Measurements from ENCODE around the gene SPATA16.
"Not testable (repeated sequence)": the region's sequence is repeated elsewhere in the genome, so short reads cannot be mapped to it uniquely, and the experiment has no call there.

The SPATA16 gene

DNA sequence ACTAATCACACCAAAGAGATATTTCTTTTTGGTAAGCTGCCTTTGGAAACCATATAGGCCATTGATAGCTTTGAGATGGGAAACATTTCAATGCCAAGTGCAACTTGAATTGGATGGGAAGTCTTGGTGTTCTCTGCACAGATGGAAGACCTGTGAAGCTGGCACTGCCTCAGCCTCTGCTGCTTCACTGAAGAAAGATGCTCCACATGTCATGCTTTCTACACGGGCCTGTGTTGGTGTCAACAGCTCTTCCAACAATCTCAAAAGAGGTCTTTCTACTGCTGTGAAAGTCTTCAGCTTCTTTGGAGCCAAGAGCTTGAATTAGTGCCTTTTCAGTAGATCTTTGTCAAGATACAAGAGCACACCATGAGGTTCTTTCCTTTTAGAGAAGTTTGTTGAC is 169.0 kb downstream of the SPATA16 start:
- H3K27me3 Mint-ChIP-seq = no peaks in the 10 kb centered on the region
- H3K4me1 Mint-ChIP-seq (ENCODE audit: low read depth) = no peaks in the 10 kb centered on the region
- no peaks in the 10 kb centered on the region for H3K9me3 Mint-ChIP-seq
- H3K27ac Mint-ChIP-seq = no peak overlapping the region
- no peak overlapping the region for H3K4me3 Mint-ChIP-seq
- H3K36me3 Mint-ChIP-seq (ENCODE audit: low read depth) = no peaks in the 10 kb centered on the region

DNA sequence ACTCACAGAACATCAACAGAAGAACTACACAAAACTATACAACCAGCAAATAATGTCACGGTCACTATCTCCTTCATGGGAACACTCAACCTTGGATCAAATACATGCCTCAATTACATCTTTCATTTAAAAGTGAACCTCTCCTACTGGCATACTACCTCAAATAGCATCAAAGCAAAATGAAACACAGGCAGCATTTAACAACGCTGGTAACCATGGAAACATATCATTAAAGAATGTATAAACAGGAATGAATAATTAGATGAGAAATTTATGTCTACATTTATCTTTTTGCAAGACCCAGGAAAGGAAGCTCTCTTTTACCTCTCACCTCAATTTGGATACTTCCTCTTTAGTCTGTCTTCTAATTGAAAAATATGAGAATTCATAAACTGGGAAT is 172.4 kb downstream of the SPATA16 start:
- H3K27me3 Mint-ChIP-seq = no peaks in the 10 kb centered on the region
- H3K4me3 Mint-ChIP-seq = no peak overlapping the region
- H3K36me3 Mint-ChIP-seq (ENCODE audit: low read depth) = no peaks in the 10 kb centered on the region
- no peaks in the 10 kb centered on the region for H3K4me1 Mint-ChIP-seq (ENCODE audit: low read depth)
- no peak overlapping the region for H3K27ac Mint-ChIP-seq
- H3K9me3 Mint-ChIP-seq = no peaks in the 10 kb centered on the region

DNA sequence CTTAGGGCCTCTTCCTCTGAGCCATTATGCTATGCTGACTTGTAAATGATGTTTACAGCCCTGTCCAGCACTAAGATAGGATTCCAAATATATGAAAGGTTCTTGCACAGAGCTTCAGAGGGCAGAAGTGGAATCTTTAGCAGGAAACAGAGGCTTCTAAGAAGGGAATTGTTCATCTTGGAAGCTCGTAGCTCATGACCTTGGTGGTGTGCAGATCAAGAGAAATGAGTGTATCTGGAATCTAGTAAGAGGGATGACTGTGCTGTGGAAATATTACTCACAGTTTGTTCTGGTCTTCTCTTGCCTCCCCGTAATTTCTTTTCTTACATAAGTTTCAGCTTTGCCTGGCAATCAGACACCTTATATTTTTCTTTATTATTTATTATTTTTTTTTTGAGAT is 175.8 kb downstream of the SPATA16 start:
- H3K9me3 Mint-ChIP-seq = no peaks in the 10 kb centered on the region
- no peaks in the 10 kb centered on the region for H3K27me3 Mint-ChIP-seq
- no peaks in the 10 kb centered on the region for H3K36me3 Mint-ChIP-seq (ENCODE audit: low read depth)
- no peak overlapping the region for H3K27ac Mint-ChIP-seq
- no peak overlapping the region for H3K4me3 Mint-ChIP-seq
- no peaks in the 10 kb centered on the region for H3K4me1 Mint-ChIP-seq (ENCODE audit: low read depth)

DNA sequence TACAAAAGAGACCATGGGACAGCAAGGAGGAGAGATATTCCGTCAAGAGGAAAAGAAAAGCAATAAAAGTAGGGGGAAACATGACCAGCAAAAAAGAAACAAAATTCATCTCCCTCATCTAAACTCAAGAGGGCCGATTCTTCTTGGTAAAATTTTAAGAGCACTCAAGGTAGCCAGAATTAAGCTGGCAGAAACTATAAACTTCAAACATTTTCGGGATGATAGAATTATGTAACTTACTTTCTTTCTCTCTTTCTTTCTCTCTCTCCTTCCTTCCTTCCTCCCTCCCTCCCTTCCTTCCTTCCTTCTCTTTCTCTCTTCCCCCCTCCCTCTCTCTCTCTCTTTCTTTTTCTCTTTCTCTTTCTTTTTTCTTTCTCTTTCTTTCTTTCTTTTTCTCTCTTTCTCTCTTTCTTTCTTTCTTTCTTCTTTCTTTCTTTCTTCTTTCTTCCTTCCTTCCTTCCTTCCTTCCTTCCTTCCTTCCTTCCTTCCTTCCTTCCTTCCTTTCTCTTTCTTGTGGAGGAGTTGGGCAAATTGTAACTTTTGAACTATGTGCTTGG is 180.3 kb downstream of the SPATA16 start:
- H3K27ac Mint-ChIP-seq, H3K4me3 Mint-ChIP-seq: not testable (repeated sequence)

DNA sequence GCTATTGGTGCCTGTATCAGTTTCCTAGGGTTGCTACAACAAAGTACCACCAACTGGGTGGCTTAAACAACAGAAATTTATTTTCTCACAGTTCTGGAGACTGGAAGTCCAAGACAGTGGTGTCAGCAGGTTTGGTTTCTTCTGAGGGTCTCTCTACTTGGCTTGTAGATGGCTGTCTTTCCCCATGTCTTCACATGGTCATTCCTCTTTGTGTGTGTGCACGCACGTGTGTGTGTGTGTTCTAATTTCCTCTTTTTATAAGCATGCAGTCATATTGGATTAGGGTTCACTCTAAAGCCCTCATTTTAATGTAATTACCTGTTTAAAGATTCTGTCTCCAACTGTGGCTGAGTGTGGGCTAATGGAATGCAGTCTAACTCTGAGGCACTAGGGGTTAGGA is 182.5 kb downstream of the SPATA16 start:
- H3K27me3 Mint-ChIP-seq = no peaks in the 10 kb centered on the region
- H3K4me3 Mint-ChIP-seq = no peak overlapping the region
- H3K9me3 Mint-ChIP-seq = no peaks in the 10 kb centered on the region
- no peak overlapping the region for H3K27ac Mint-ChIP-seq
- no peaks in the 10 kb centered on the region for H3K4me1 Mint-ChIP-seq (ENCODE audit: low read depth)
- no peaks in the 10 kb centered on the region for H3K36me3 Mint-ChIP-seq (ENCODE audit: low read depth)

More for the DNA sequence above, 180.3 kb downstream of the SPATA16 start:
- not testable (repeated sequence) for H3K9me3 Mint-ChIP-seq; H3K36me3 Mint-ChIP-seq (ENCODE audit: low read depth); H3K4me1 Mint-ChIP-seq (ENCODE audit: low read depth); H3K27me3 Mint-ChIP-seq

DNA sequence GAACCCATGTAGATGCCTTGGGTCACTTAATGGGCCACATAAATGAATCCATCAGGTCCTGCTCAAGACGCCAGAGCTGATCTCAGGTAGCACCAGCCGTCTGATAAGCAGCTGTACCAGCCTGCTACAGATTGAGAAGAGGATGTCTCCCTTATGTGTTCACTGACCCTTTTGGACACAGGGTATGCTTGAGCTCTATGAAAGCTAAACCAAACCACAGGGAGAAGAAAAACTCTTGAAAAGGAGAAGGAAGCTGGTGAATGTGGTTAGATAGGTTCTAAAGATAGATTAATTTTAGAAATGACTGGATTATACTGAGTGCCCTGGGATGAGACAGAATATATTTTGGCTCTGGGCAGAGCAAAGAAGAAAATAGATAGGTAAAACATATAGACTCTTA is 187.5 kb downstream of the SPATA16 start:
- H3K9me3 Mint-ChIP-seq = no peaks in the 10 kb centered on the region
- H3K4me1 Mint-ChIP-seq (ENCODE audit: low read depth) = no peaks in the 10 kb centered on the region
- H3K4me3 Mint-ChIP-seq = no peak overlapping the region
- H3K27me3 Mint-ChIP-seq = no peaks in the 10 kb centered on the region
- no peaks in the 10 kb centered on the region for H3K36me3 Mint-ChIP-seq (ENCODE audit: low read depth)
- no peak overlapping the region for H3K27ac Mint-ChIP-seq

DNA sequence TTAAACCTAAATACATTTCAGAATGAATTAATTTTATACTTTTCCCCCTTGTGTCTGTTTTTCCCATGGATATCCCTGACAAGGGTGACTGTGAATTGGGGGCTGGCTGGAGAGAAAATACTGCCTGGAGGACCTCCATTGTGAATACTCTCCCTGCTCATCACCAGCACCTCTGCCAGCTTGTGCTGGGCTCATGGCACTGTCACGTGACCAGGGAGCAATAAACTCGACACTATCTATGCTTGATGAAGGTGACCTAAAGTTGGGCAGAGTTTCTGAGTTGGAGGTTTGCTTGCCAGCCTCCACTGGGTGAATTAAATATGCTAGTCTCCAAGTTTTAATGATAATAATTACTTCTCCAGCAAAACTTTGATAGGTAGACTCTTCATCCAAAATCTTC is 189.5 kb downstream of the SPATA16 start:
- H3K27ac Mint-ChIP-seq = no peak overlapping the region
- no peaks in the 10 kb centered on the region for H3K27me3 Mint-ChIP-seq
- no peaks in the 10 kb centered on the region for H3K36me3 Mint-ChIP-seq (ENCODE audit: low read depth)
- H3K4me1 Mint-ChIP-seq (ENCODE audit: low read depth) = no peaks in the 10 kb centered on the region
- peaks cover 3% of the 10 kb centered on the region for H3K9me3 Mint-ChIP-seq
- H3K4me3 Mint-ChIP-seq = no peak overlapping the region

DNA sequence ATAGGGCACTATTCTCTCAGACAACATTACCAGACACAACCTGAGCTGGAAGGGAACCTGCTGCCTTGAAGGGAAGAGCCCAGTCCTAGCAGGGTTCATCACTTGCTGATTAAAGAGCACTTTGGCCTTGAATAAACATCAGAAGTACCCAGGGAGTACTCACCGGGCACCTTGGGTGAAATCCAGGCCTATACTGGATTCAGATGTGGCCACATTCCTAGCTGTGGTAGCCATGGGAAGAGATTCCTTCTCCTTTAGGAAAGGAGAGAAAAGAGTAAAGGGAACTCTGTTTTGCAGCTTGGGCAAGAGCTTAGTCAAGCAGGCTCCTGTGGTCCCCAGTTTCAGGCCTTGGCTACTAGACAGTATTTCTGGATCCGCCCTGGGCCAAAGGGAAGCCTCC is 195.0 kb downstream of the SPATA16 start:
- H3K27me3 Mint-ChIP-seq = no peaks in the 10 kb centered on the region
- no peaks in the 10 kb centered on the region for H3K4me1 Mint-ChIP-seq (ENCODE audit: low read depth)
- no peak overlapping the region for H3K4me3 Mint-ChIP-seq
- no peaks in the 10 kb centered on the region for H3K36me3 Mint-ChIP-seq (ENCODE audit: low read depth)
- peaks cover 3% of the 10 kb centered on the region for H3K9me3 Mint-ChIP-seq
- no peak overlapping the region for H3K27ac Mint-ChIP-seq

DNA sequence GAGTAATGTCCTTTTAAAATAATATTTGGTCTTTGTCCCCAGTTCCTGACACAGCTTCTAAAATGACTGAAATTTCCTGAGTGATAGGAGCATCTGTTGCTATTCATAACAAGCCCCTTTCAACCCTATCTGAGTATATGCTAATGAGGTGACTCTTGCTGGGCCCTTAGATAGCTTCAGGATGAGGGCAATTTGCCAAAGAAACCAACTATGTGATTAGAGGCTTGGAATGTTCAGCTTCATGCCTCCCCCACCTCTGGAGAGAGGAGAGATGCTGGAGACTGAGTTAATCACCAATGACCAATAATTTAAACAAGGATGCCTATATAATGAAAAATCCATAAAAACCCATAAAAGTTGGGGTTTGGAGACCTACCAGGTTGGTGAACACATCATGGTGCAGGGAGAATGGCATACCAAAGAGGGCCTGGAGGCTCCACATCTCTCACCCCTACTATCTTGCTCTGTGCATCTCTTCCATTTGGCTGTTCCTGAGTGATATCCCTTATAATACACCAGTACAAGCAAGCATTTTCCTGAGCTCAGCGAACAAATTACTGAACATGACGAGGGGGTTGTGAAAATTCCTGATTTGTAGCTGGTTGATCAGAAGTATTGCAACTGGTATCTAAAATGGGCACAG is 201.3 kb downstream of the SPATA16 start:
- Mint-ChIP-seq H3K4me1 (ENCODE audit: low read depth) (no peaks in the 10 kb centered on the region), H3K36me3 (ENCODE audit: low read depth) (no peaks in the 10 kb centered on the region), H3K27ac (no peak overlapping the region), H3K9me3 (no peaks in the 10 kb centered on the region), H3K4me3 (no peak overlapping the region), H3K27me3 (peaks cover 3% of the 10 kb centered on the region)

DNA sequence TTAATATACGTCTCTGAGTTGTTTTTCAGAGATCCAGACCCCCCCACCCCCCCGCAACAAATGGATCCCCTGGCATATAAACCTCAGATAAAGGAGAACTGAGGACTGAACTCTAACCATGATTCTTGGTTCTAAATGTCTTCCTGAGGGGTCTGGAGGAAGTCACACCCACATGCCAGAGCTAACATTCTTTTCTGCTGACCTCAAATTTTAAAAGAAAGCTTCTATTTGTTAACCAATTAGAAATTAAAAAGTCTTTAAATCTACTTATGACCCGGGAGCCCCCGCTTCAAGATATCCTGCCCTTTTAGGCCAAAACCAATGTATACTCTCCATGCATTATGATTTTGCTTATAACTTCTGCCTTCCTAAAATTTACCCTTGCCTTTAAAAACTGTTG is 202.2 kb downstream of the SPATA16 start:
- Mint-ChIP-seq H3K36me3 (ENCODE audit: low read depth) (no peaks in the 10 kb centered on the region), H3K4me3 (no peak overlapping the region), H3K27ac (no peak overlapping the region), H3K4me1 (ENCODE audit: low read depth) (no peaks in the 10 kb centered on the region), H3K9me3 (no peaks in the 10 kb centered on the region), H3K27me3 (peaks cover 3% of the 10 kb centered on the region)

DNA sequence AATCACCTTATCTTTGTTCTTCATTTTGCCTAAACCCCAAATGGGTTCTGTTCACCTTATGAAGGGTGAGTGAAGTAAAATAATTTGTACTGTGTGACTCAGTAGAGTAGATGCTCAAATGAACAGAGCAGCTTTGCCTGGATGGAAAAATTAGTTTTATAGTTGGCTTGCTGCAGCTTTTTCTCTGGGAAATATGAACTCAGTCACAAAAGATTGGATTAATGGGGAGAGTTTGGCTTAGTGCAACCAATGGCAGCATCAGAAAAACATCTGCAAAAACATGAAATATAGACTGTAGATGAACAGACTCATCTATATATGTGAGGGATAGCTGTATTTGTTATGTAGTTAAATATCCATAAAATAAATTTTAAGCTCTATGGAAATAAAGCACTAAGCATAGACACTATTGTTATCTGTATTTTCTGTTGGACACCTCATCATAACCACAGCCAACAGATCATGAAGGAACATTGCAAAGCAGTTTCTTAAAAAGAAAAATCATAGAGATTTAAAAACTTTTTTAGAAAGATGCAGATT is 209.2 kb downstream of the SPATA16 start:
- Mint-ChIP-seq H3K27me3 (peaks cover 3% of the 10 kb centered on the region), H3K4me1 (ENCODE audit: low read depth) (no peaks in the 10 kb centered on the region), H3K4me3 (no peak overlapping the region), H3K36me3 (ENCODE audit: low read depth) (no peaks in the 10 kb centered on the region), H3K9me3 (no peaks in the 10 kb centered on the region), H3K27ac (no peak overlapping the region)

DNA sequence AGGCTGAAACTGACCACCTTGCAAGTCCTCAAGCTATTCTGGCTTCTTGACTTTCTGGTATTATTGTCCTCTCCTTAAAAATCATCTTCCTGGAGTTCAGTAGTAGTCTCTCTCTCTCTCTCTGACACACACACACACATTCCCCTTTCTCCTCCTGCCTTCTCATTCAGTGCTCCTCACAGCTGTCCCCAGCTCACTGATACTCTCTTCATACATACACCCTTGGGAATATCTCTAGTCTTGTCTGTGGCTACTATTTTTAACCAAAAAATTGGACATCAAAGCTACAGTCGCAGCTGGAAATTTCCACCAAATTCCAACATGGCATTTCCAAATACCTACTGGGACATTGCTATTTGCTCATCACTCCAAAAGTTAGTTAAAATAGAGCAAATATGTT is 211.6 kb downstream of the SPATA16 start:
- H3K4me1 Mint-ChIP-seq (ENCODE audit: low read depth) = no peaks in the 10 kb centered on the region
- no peak overlapping the region for H3K27ac Mint-ChIP-seq
- H3K27me3 Mint-ChIP-seq = peaks cover 3% of the 10 kb centered on the region
- no peak overlapping the region for H3K4me3 Mint-ChIP-seq
- peaks cover 4% of the 10 kb centered on the region for H3K9me3 Mint-ChIP-seq
- no peaks in the 10 kb centered on the region for H3K36me3 Mint-ChIP-seq (ENCODE audit: low read depth)

DNA sequence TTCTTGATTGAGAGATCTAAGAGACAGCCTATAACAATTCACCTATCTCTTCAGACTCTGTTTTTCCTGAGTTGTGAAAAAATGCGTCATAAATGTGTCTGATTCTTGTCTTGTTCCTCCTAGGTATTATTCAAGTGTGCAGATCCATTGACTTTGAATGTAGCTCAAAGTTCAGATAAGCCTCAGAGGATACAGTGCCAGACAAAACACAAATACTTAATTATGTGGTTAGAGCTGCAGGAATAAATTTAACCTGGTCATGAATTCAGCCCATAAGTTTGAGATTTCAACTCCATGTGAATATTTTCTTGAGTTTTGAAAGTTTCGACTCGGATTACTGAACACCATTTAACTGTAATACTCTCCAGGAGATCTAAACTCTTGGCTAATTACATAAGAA is 216.5 kb downstream of the SPATA16 start:
- Mint-ChIP-seq H3K36me3 (ENCODE audit: low read depth) (no peaks in the 10 kb centered on the region), H3K4me1 (ENCODE audit: low read depth) (no peaks in the 10 kb centered on the region), H3K27me3 (no peaks in the 10 kb centered on the region), H3K9me3 (peaks cover 4% of the 10 kb centered on the region), H3K4me3 (no peak overlapping the region), H3K27ac (no peak overlapping the region)

DNA sequence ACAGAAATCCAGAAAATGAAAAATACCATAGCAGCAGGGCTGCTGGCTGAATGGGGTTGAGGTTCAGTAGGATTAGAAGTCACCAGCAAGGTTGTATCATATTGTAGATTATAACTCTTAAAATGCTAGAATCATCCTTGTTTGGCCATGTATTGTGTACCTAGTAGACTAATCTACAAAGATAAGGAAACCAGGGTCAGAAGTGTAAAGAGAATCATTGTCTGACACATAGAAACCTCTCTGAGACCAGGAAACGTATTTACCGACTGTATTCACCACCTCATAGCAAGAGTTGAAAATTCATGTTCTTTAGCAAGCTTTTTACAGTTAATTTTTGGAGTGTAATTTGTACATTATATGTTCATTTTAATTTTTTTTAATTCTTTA is 221.7 kb downstream of the SPATA16 start:
- Mint-ChIP-seq H3K27ac (no peak overlapping the region), H3K4me1 (ENCODE audit: low read depth) (no peaks in the 10 kb centered on the region), H3K9me3 (no peaks in the 10 kb centered on the region), H3K27me3 (no peaks in the 10 kb centered on the region), H3K36me3 (ENCODE audit: low read depth) (no peaks in the 10 kb centered on the region), H3K4me3 (no peak overlapping the region)

DNA sequence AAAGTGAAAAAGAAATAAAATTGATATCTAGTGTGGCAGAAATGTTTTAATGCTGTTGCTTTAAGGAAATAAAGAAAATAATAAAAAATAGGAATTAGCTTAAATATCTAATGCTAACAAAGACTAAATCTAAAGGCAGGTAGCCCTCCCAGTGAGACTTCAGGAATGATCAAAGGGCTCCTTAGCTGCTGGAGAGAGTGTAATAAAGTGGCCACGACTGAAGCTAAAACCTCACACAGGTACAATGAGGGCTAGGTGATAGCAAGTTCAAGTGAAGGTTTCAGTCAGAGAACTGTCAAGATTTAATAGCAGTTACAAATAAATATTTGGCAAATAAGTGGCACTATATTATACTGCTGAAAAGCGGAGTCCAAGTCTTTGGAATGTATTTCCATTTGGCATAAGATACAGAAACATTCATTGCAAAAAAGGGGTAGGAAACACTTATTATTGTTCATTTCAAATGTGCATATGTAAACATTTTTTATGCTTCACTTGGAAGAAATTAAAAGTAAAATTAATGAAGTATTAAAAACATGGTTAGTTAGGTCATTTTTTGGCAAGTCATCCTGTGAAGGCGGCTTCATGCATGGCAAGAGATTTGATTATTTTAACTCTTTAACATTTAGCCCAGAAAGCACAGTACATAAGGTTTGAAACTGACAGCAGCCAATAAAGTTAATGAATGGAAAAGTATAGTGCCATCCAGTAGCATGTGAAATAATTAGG is 222.3 kb downstream of the SPATA16 start:
- Mint-ChIP-seq H3K27ac (no peak overlapping the region), H3K4me3 (no peak overlapping the region), H3K9me3 (no peaks in the 10 kb centered on the region), H3K36me3 (ENCODE audit: low read depth) (no peaks in the 10 kb centered on the region), H3K27me3 (no peaks in the 10 kb centered on the region), H3K4me1 (ENCODE audit: low read depth) (no peaks in the 10 kb centered on the region)

Measured in stimulated activated naive CD8-positive, alpha-beta T cell treated with anti-CD3 and anti-CD28 coated beads, Interleukin-15, Interleukin-2, amounts not matched to agents 100 ng/mL and 50 ng/mL, for 24 hours (primary cell).